OCI-LY1 (cell line): ENCODE results near the gene SLK.

Experiments
- CTCF ChIP-seq: fragments of 200-600 bp; sonication (generic), shearing (Covaris generic); IDR thresholded peaks from 2 replicates; pipeline ENCODE4 v1.5.1; 2017; ENCODE audit warnings: mild to moderate bottlenecking, antibody characterized with exemption, low read length, moderate library complexity, mixed read lengths
- EZH2 ChIP-seq: fragments of 200-600 bp; sonication (generic), shearing (Covaris generic); IDR thresholded peaks from 2 replicates; pipeline ENCODE4 v1.8.0; 2017; ENCODE audit warnings: borderline replicate concordance, mixed run types, mild to moderate bottlenecking, antibody characterized with exemption, low read length, moderate library complexity, mixed read lengths

- TF ChIP-seq EZH2 (no peak), CTCF (no peak)
Observed at GRCh38 chr10:104034401-104035193, 67.7 kb downstream of the SLK start.
